HepG2 (cell line): ENCODE results near the gene CDK8. TPM values are rescaled to one million over a fixed set of nuclear protein-coding genes. Genes with fewer than 3 reads are reported as not detected.

ENCODE experiments used
- ATAC-seq: fragments of 200-7000 bp; cut with Tn5 transposase; 3 replicates; pipeline ENCODE4 v1.9.1; 2020; ENCODE audit warnings: mild to moderate bottlenecking, moderate library complexity
- BruUV-seq: library from RNA; stranded (reverse); fragments of 400-500 nt; replicated peaks from 2 replicates; lab custom pipeline; 2021; lab: Mats Ljungman, UMichigan
- CTCF ChIA-PET: fragments of 300-600 bp; formaldehyde crosslinking; extraction: SDS; loops from one replicate; lab custom pipeline; 2021; ENCODE audit warnings: low total read pairs, inconsistent platforms, low intra/inter-chr PET ratio; lab: Yijun Ruan, JAX
- POLR2A ChIA-PET: fragments of 350-600 bp; sonication (Branson Sonifier 250); formaldehyde crosslinking; loops from one replicate; lab custom pipeline; 2020; ENCODE audit warnings: antibody characterized with exemption, inconsistent platforms; lab: Yijun Ruan, JAX
- DNase-seq: peaks from one replicate; pipeline ENCODE4 v3.0.0-alpha.2; 2015; ENCODE audit warnings: low spot score
- FAIRE-seq: peaks from 3 replicates; lab custom pipeline; 2011; peaks lifted over from hg19 to GRCh38; lab: Jason Lieb, UNC
- H2AFZ ChIP-seq: one replicate; pipeline ENCODE4 v1.6.1; 2011; ENCODE audit warnings: low read length, inconsistent platforms
- H3K27ac ChIP-seq: fragments of 300-600 bp; 3 replicates; pipeline ENCODE4 v1.8.0; 2011; ENCODE audit warnings: mixed run types, mild to moderate bottlenecking, mixed read lengths, low read length, inconsistent platforms; ENCODE audit not compliant: insufficient read depth; ENCODE audit errors: extremely low read length
- H3K27me3 ChIP-seq, 2 experiments: fragments of 200-600 bp in 1 of 2; 2 replicates in 1 of 2; 3 replicates in 1 of 2; pipeline versions ENCODE4 v1.6.0 to v1.8.0; 2011; ENCODE audit warnings: low read length in 2 of 2, mild to moderate bottlenecking in 2 of 2, moderate library complexity in 2 of 2, inconsistent platforms in 1 of 2; ENCODE audit not compliant: insufficient read depth in 2 of 2, control insufficient read depth in 1 of 2
- H3K36me3 ChIP-seq, 2 experiments: fragments of 200-600 bp in 1 of 2; replicated peaks in 1 of 2; 2 replicates in 1 of 2; 3 replicates in 1 of 2; pipeline versions ENCODE4 v1.5.1 to v1.8.0; 2011; ENCODE audit warnings: low read length in 2 of 2, inconsistent platforms in 1 of 2; ENCODE audit not compliant: insufficient read depth in 2 of 2, control insufficient read depth in 1 of 2
- H3K4me1 ChIP-seq: 2 replicates; pipeline ENCODE4 v1.5.1; 2012; ENCODE audit warnings: low read length, inconsistent platforms; ENCODE audit not compliant: insufficient read depth
- H3K4me2 ChIP-seq: 2 replicates; pipeline ENCODE4 v1.6.0; 2011; ENCODE audit warnings: low read depth, low read length, inconsistent platforms
- H3K4me3 ChIP-seq, 3 experiments: fragments of 200-600 bp in 1 of 3; sonication (generic), shearing (Covaris generic) in 1 of 3; replicated peaks in 1 of 3; 2 replicates each; pipeline ENCODE4 v1.5.1; 2011 to 2016; ENCODE audit warnings: low read length in 3 of 3, inconsistent platforms in 2 of 3, low read depth in 2 of 3, mild to moderate bottlenecking in 2 of 3, control low read depth in 1 of 3, mixed read lengths in 1 of 3; ENCODE audit not compliant: insufficient read depth in 1 of 3
- H3K79me2 ChIP-seq: one replicate; pipeline ENCODE4 v1.6.1; 2011; ENCODE audit warnings: low read length, inconsistent platforms; ENCODE audit not compliant: insufficient read depth
- H3K9ac ChIP-seq: 2 replicates; pipeline ENCODE4 v1.6.0; 2011; ENCODE audit warnings: mild to moderate bottlenecking, low read depth, low read length, inconsistent platforms; ENCODE audit not compliant: insufficient read depth
- H3K9me3 ChIP-seq: 2 replicates; pipeline ENCODE4 v1.5.1; 2012; ENCODE audit warnings: mild to moderate bottlenecking, low read length
- H4K20me1 ChIP-seq: 2 replicates; pipeline ENCODE4 v1.6.0; 2011; ENCODE audit warnings: inconsistent platforms, mild to moderate bottlenecking, low read length, moderate library complexity; ENCODE audit not compliant: insufficient read depth
- CBFB ChIP-seq: sonication (generic); formaldehyde crosslinking; IDR thresholded peaks from 2 replicates; pipeline ENCODE4 v1.4.0; 2020; ENCODE audit warnings: missing genetic modification reagents
- DZIP1 ChIP-seq: sonication (generic); formaldehyde crosslinking; IDR thresholded peaks from 2 replicates; pipeline ENCODE4 v1.5.0; 2020; ENCODE audit warnings: mild to moderate bottlenecking, missing genetic modification reagents
- GLI4 ChIP-seq: sonication (generic); formaldehyde crosslinking; IDR thresholded peaks from 2 replicates; pipeline ENCODE4 v1.5.1; 2020; ENCODE audit warnings: missing genetic modification reagents, mild to moderate bottlenecking, moderate library complexity, borderline replicate concordance
- HNF1A ChIP-seq, 2 experiments: sonication (generic) in 1 of 2; formaldehyde crosslinking in 1 of 2; IDR thresholded peaks; 2 replicates each; pipeline versions ENCODE4 v1.4.0 to v1.6.1; 2016 to 2020; ENCODE audit warnings: borderline replicate concordance in 1 of 2, low read depth in 1 of 2, mild to moderate bottlenecking in 1 of 2, missing genetic modification reagents in 1 of 2
- KMT2A ChIP-seq: sonication (generic); formaldehyde crosslinking; IDR thresholded peaks from 2 replicates; pipeline ENCODE4 v1.4.0; 2020; ENCODE audit warnings: missing genetic modification reagents
- NR2C2 ChIP-seq: sonication (generic); formaldehyde crosslinking; IDR thresholded peaks from 2 replicates; pipeline ENCODE4 v1.4.0; 2020; ENCODE audit warnings: missing genetic modification reagents, mild to moderate bottlenecking, moderate library complexity, borderline replicate concordance
- SMYD3 ChIP-seq: sonication (generic); formaldehyde crosslinking; IDR thresholded peaks from 2 replicates; pipeline ENCODE4 v1.8.1; 2023; ENCODE audit warnings: mild to moderate bottlenecking, missing genetic modification reagents
- ZBTB34 ChIP-seq: sonication (generic); formaldehyde crosslinking; IDR thresholded peaks from 2 replicates; pipeline ENCODE4 v1.8.0; 2022; ENCODE audit warnings: mild to moderate bottlenecking, missing genetic modification reagents
- ZIK1 ChIP-seq: sonication (generic); formaldehyde crosslinking; IDR thresholded peaks from 2 replicates; pipeline ENCODE4 v1.5.0; 2020; ENCODE audit warnings: mild to moderate bottlenecking, low read depth, missing genetic modification reagents, borderline replicate concordance
- ZNF10 ChIP-seq: sonication (generic); formaldehyde crosslinking; IDR thresholded peaks from 2 replicates; pipeline ENCODE4 v1.4.0; 2020; ENCODE audit warnings: mild to moderate bottlenecking, low read depth, missing genetic modification reagents, borderline replicate concordance
- ZNF30 ChIP-seq: sonication (generic); formaldehyde crosslinking; IDR thresholded peaks from 2 replicates; pipeline ENCODE4 v1.5.0; 2020; ENCODE audit warnings: mild to moderate bottlenecking, missing genetic modification reagents
- ZNF337 ChIP-seq: sonication (generic); formaldehyde crosslinking; IDR thresholded peaks from 2 replicates; pipeline ENCODE4 v1.5.1; 2020; ENCODE audit warnings: missing genetic modification reagents, low read depth, mild to moderate bottlenecking, borderline replicate concordance
- ZNF660 ChIP-seq: sonication (generic); formaldehyde crosslinking; IDR thresholded peaks from 2 replicates; pipeline ENCODE4 v1.5.1; 2020; ENCODE audit warnings: mild to moderate bottlenecking, low read depth, missing genetic modification reagents, borderline replicate concordance
- WGBS: methylation state at CpG from one replicate; pipeline ENCODE4 v1.1.6; 2017; ENCODE audit warnings: low lambda C conversion rate; 5-methylcytosine and 5-hydroxymethylcytosine counted together
- in situ Hi-C: cut with HindIII; loops from 2 replicates; pipeline ENCODE4 v1.10.0; 2017; ENCODE audit warnings: low pct_unique_long_range_greater_than_20kb; ENCODE audit not compliant: extremely low pct_ligation_motif_present
- intact Hi-C: fragments of 100-400 bp; cut with micrococcal nuclease; formaldehyde crosslinking; loops from one replicate; pipeline ENCODE4 v1.10.0; 2022; ENCODE audit not compliant: unreplicated experiment
- polyA plus RNA-seq, 8 experiments: library from polyadenylated mRNA; depleted of rRNA in 3 of 8; stranded (reverse) in 7 of 8; unstranded in 1 of 8; fragments of >200 nt; fragmentation: Illumina TruSeq in 4 of 8; extraction: Trizol in 4 of 8; gene quantifications; 2 replicates each; pipeline versions ENCODE4 v1.2.1 to v1.2.3, GENCODE V29; 2011 to 2016; ENCODE audit warnings: low read depth in 4 of 8, missing spikeins in 1 of 8, mixed read lengths in 1 of 8; ENCODE audit not compliant: insufficient read depth in 1 of 8
- total RNA-seq, 5 experiments: library from RNA; depleted of rRNA; stranded (reverse); fragments of >200 nt; fragmentation: Illumina TruSeq; extraction: Trizol; gene quantifications; 2 replicates each; pipeline ENCODE4 v1.2.3, GENCODE V29; 2016; ENCODE audit warnings: low read depth in 1 of 5
- TF ChIP-seq, protein P1 (sequence below): sonication (generic); formaldehyde crosslinking; IDR thresholded peaks from 2 replicates; pipeline ENCODE4 v1.8.1; 2023; ENCODE audit warnings: mild to moderate bottlenecking, missing genetic modification reagents, borderline replicate concordance

Gene CDK8
- total and polyA plus RNA-seq, 2 of the 13 experiments (the other 11 are each of a cell fraction or from before 2014, with no cell fraction given), result 15.8 to 16.4 TPM

DNA sequence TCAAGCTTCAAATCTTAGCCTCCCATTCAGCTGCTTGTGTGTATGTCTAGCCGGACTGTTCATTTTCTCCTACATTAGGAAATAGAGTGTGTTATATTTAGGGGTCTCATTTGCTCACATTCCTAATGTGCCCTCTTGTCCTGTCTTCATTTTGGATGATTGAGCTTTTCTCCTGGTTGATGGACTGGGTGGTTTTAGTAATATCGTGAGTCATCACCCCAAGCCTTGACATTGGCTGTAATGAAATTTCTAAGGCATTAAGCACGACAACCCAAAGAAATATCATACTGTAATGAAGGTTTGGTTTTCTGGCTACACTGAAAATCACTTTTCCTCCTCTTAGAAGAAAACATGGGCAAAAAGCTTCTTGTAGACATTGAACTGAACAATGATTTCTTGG is 192.8 kb downstream of the CDK8 start (continued):
- no peak for TF ChIP-seq HNF1A (IDR thresholded peaks at IDR 0.05; ENCODE audit: low read depth)
- no peak for TF ChIP-seq HNF1A (CRISPR knock-in tag; IDR thresholded peaks at IDR 0.05; ENCODE audit: borderline replicate concordance)

DNA sequence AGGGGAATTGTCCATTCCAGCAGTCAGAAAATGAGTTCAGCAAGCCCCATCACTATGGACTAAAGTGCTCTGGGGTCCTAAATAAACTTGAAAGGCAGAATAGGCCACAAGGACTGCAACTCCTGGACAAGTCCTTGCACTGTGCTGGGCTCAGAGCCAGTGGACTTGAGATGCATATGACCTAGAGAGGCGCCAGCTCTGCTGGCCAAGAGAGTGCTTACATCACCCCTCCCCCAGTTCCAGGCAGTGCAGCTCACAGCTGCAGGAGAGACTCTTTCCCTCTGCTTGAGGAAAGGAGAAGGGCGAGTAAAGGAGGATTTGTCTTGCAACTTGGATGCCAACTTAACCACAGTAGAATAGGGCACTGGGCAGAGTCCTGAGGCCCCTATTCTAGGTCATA is 194.1 kb downstream of the CDK8 start:
- no peaks in the 10 kb centered on the region; the same call in 1 of the 2 replicates for H3K9me3 ChIP-seq
- ChIA-PET POLR2A (no interaction called here), CTCF (no interaction called here)
- H3K79me2 ChIP-seq, result no peaks in the 10 kb centered on the region
- WGBS, result no CpG with 5 or more reads among the region's 2 CpGs
- ATAC-seq (no peak), FAIRE-seq (no peak), DNase-seq (no peak)
- no peak overlapping the region for H3K4me2 ChIP-seq
- no peak overlapping the region for H3K9ac ChIP-seq
- no TSS peak for BruUV-seq
- no peaks in the 10 kb centered on the region for H3K4me1 ChIP-seq
- in situ Hi-C loops, result no loop called here
- intact Hi-C loops, result no loop called here
- H3K36me3 ChIP-seq, result no peaks in the 10 kb centered on the region
- no peak overlapping the region for H2AFZ ChIP-seq
- no peaks in the 10 kb centered on the region for H4K20me1 ChIP-seq
- no peak overlapping the region for H3K27ac ChIP-seq
- peaks cover 0 to 5% of the 10 kb centered on the region in 2 experiments; a peak in 1 of 5 replicates for H3K27me3 ChIP-seq
- no peak overlapping the region for H3K4me3 ChIP-seq
- no peak for TF ChIP-seq ZNF660 (CRISPR knock-in tag)
- TF ChIP-seq, protein P1, sequence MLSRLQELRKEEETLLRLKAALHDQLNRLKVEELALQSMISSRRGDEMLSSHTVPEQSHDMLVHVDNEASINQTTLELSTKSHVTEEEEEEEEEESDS (CRISPR knock-in tag), result no peak
- no peak for TF ChIP-seq ZNF10 (CRISPR knock-in tag)
- no peak for TF ChIP-seq DZIP1 (CRISPR knock-in tag)
- no peak for TF ChIP-seq NR2C2 (CRISPR knock-in tag)
- no peak for TF ChIP-seq ZIK1
- TF ChIP-seq GLI4, result no peak
- no peak for TF ChIP-seq ZNF337
- no peak for TF ChIP-seq ZBTB34
- TF ChIP-seq CBFB (CRISPR knock-in tag), result no peak
- no peak for TF ChIP-seq ZNF30 (CRISPR knock-in tag)
- no peak for TF ChIP-seq KMT2A
- no peak for TF ChIP-seq SMYD3 (CRISPR knock-in tag)
